Neural cell (in vitro differentiated cells): ENCODE results near the gene MN1. TPM values are rescaled to one million over a fixed set of nuclear protein-coding genes. Genes with fewer than 3 reads are reported as not detected.

Experiments used
- H2AFZ ChIP-seq: fragments of 200-600, 300-800 bp; sonication (generic), shearing (Covaris generic); 2 replicates; pipeline ENCODE4 v1.6.0; 2014; ENCODE audit warnings: low read depth, mild to moderate bottlenecking, antibody characterized with exemption, low read length, moderate library complexity
- H3F3A ChIP-seq: fragments of 200-600 bp; shearing (Covaris generic); 2 replicates; pipeline ENCODE4 v1.6.1; 2016; ENCODE audit warnings: mild to moderate bottlenecking, moderate library complexity, mixed read lengths, antibody characterized with exemption, low read length; ENCODE audit not compliant: insufficient read depth, poor library complexity, severe bottlenecking
- H3K27ac ChIP-seq: fragments of 200-600, 300-800 bp; sonication (generic), shearing (Covaris generic); 2 replicates; pipeline ENCODE4 v1.5.1; 2014; ENCODE audit warnings: mild to moderate bottlenecking, low read length, moderate library complexity
- H3K27me3 ChIP-seq: fragments of 300-800, 200-600 bp; sonication (generic), shearing (Covaris generic); 2 replicates; pipeline ENCODE4 v1.6.0; 2014; ENCODE audit warnings: mild to moderate bottlenecking, low read depth, low read length, moderate library complexity; ENCODE audit not compliant: insufficient read depth
- H3K36me3 ChIP-seq: fragments of 300-800, 200-600 bp; sonication (generic), shearing (Covaris generic); 2 replicates; pipeline ENCODE4 v1.5.1; 2014; ENCODE audit warnings: mild to moderate bottlenecking, antibody characterized with exemption, low read length, moderate library complexity; ENCODE audit not compliant: insufficient read depth
- H3K4me2 ChIP-seq: fragments of 300-800, 200-600 bp; sonication (generic), shearing (Covaris generic); 2 replicates; pipeline ENCODE4 v1.6.0; 2014; ENCODE audit warnings: mild to moderate bottlenecking, low read length
- H3K4me3 ChIP-seq: fragments of 300-800, 200-600 bp; sonication (generic), shearing (Covaris generic); 2 replicates; pipeline ENCODE4 v1.5.1; 2014; ENCODE audit warnings: mild to moderate bottlenecking, low read length, moderate library complexity
- H3K79me2 ChIP-seq: fragments of 200-600 bp; shearing (Covaris generic); replicated peaks from 2 replicates; pipeline ENCODE4 v1.6.0; 2014; ENCODE audit warnings: mild to moderate bottlenecking, low read length, moderate library complexity; ENCODE audit not compliant: insufficient read depth
- H3K9ac ChIP-seq: fragments of 300-800, 200-600 bp; sonication (generic), shearing (Covaris generic); 2 replicates; pipeline ENCODE4 v1.6.1; 2016; ENCODE audit warnings: mild to moderate bottlenecking, low read length, mixed read lengths
- H3K9me2 ChIP-seq: fragments of 200-600 bp; shearing (Covaris generic); 2 replicates; pipeline ENCODE4 v1.6.1; 2016; ENCODE audit warnings: mild to moderate bottlenecking, low read length, mixed read lengths; ENCODE audit not compliant: insufficient read depth
- H3K9me3 ChIP-seq: fragments of 200-600, 300-800 bp; sonication (generic), shearing (Covaris generic); 2 replicates; pipeline ENCODE4 v1.6.1; 2016; ENCODE audit warnings: mild to moderate bottlenecking, mixed run types, low read length, moderate library complexity, mixed read lengths
- H4K20me1 ChIP-seq: fragments of 200-600 bp; shearing (Covaris generic); 2 replicates; pipeline ENCODE4 v1.6.1; 2016; ENCODE audit warnings: mild to moderate bottlenecking, mixed run types; ENCODE audit not compliant: insufficient read depth
- EP300 ChIP-seq: fragments of 450-650 bp; conservative IDR thresholded peaks from 2 replicates; pipeline ENCODE4 v1.6.1; 2014; ENCODE audit warnings: antibody characterized with exemption, mild to moderate bottlenecking, moderate library complexity; ENCODE audit not compliant: poor library complexity, severe bottlenecking
- EZH2 ChIP-seq: fragments of 200-600, 300-800 bp; shearing (Covaris generic), sonication (generic); IDR thresholded peaks from 2 replicates; pipeline ENCODE4 v1.6.1; 2014; ENCODE audit warnings: antibody characterized with exemption, low read length, borderline replicate concordance, mild to moderate bottlenecking; ENCODE audit not compliant: insufficient read depth, poor library complexity, severe bottlenecking
- POLR2AphosphoS5 ChIP-seq: IDR thresholded peaks from 2 replicates; pipeline ENCODE4 v1.6.1; 2012
- REST ChIP-seq: IDR thresholded peaks from 2 replicates; pipeline ENCODE4 v1.6.1; 2012; ENCODE audit warnings: borderline replicate concordance
- SMC3 ChIP-seq: fragments of 450-650 bp; conservative IDR thresholded peaks from 2 replicates; pipeline ENCODE4 v1.6.1; 2014; ENCODE audit warnings: antibody characterized with exemption, mild to moderate bottlenecking, moderate library complexity; ENCODE audit not compliant: poor library complexity
- TAF1 ChIP-seq: IDR thresholded peaks from 2 replicates; pipeline ENCODE4 v1.6.1; 2012; ENCODE audit warnings: low read depth
- polyA plus RNA-seq: library from polyadenylated mRNA; depleted of rRNA; stranded (reverse); fragments of >200 nt; gene quantifications from 2 replicates; pipeline ENCODE4 v1.2.3, GENCODE V29; 2014
- TF ChIP-seq, protein P1 (sequence below): fragments of 450-650 bp; IDR thresholded peaks from 2 replicates; pipeline ENCODE4 v1.5.1; 2014; ENCODE audit warnings: antibody characterized with exemption, mild to moderate bottlenecking, moderate library complexity; ENCODE audit not compliant: poor library complexity, severe bottlenecking

MN1 gene
- polyA plus RNA-seq, 1 donor from 2014 or later: 7.3 TPM

- H3K9ac ChIP-seq: no peak overlapping the region
- H3K9me3 ChIP-seq: no peaks in the 10 kb centered on the region
- no peak overlapping the region for H3K4me2 ChIP-seq
- no peaks in the 10 kb centered on the region for H3K79me2 ChIP-seq
- peaks cover 7% of the 10 kb centered on the region for H3K36me3 ChIP-seq
- no peaks in the 10 kb centered on the region for H4K20me1 ChIP-seq
- H3K27ac ChIP-seq: no peak overlapping the region
- no peaks in the 10 kb centered on the region for H3K9me2 ChIP-seq
- H2AFZ ChIP-seq: no peak overlapping the region
- H3K4me3 ChIP-seq: no peak overlapping the region
- no peaks in the 10 kb centered on the region for H3K27me3 ChIP-seq
- no peak for TF ChIP-seq TAF1
- TF ChIP-seq, protein P1, sequence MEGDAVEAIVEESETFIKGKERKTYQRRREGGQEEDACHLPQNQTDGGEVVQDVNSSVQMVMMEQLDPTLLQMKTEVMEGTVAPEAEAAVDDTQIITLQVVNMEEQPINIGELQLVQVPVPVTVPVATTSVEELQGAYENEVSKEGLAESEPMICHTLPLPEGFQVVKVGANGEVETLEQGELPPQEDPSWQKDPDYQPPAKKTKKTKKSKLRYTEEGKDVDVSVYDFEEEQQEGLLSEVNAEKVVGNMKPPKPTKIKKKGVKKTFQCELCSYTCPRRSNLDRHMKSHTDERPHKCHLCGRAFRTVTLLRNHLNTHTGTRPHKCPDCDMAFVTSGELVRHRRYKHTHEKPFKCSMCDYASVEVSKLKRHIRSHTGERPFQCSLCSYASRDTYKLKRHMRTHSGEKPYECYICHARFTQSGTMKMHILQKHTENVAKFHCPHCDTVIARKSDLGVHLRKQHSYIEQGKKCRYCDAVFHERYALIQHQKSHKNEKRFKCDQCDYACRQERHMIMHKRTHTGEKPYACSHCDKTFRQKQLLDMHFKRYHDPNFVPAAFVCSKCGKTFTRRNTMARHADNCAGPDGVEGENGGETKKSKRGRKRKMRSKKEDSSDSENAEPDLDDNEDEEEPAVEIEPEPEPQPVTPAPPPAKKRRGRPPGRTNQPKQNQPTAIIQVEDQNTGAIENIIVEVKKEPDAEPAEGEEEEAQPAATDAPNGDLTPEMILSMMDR: no peak
- no peak for TF ChIP-seq REST
- no peaks in the 10 kb centered on the region for H3F3A ChIP-seq
These were observed 46.4 kb upstream of the MN1 start for GRCh38 chr22:27848005-27848404.

- Histone ChIP-seq H3K9me3 (no peaks in the 10 kb centered on the region), H4K20me1 (no peaks in the 10 kb centered on the region), H3K27me3 (no peaks in the 10 kb centered on the region), H3K4me3 (no peak overlapping the region), H3K36me3 (peaks cover 7% of the 10 kb centered on the region), H2AFZ (no peak overlapping the region), H3K79me2 (no peaks in the 10 kb centered on the region), H3K9ac (no peak overlapping the region), H3K27ac (no peak overlapping the region), H3K9me2 (no peaks in the 10 kb centered on the region), H3K4me2 (no peak overlapping the region), H3F3A (no peaks in the 10 kb centered on the region)
- TF ChIP-seq POLR2AphosphoS5: no peak
These were observed 45.4 kb upstream of the MN1 start for GRCh38 chr22:27846910-27847309.

DNA sequence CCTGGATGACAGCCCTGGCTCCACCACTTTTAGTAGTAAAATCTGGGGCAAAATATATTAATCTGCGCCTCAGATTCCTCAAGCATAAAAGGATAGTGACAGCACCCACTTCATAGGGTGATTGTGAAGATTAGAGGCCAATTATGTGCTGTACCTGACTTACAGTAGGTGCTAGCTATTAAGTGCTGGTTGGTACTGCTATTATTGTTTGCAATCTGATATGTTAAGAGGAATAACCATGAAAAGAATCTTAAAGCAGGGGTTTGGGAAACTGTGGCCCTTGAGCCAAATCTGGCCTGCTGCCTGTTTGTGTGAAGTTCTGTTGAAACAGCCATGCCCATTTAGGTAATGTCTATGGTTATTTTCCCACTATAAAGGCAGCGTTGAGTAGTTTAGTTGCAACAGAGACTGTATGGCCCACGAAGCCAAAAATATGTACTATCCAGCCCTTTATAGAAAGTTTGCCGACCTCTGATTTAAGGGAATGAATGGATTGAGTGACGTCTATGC lies 44.7 kb upstream of the MN1 start:
- H3K27me3 ChIP-seq: no peaks in the 10 kb centered on the region
- H3K79me2 ChIP-seq: no peaks in the 10 kb centered on the region
- no peaks in the 10 kb centered on the region for H4K20me1 ChIP-seq
- no peak overlapping the region for H2AFZ ChIP-seq
- no peak overlapping the region for H3K4me3 ChIP-seq
- H3K4me2 ChIP-seq: no peak overlapping the region
- H3K36me3 ChIP-seq: peaks cover 7% of the 10 kb centered on the region
- H3F3A ChIP-seq: no peaks in the 10 kb centered on the region
- TF ChIP-seq EZH2 (no peak), SMC3 (no peak), REST (no peak), EP300 (no peak), POLR2AphosphoS5 (no peak)
- H3K9ac ChIP-seq: no peak overlapping the region
- H3K27ac ChIP-seq: no peak overlapping the region
- no peaks in the 10 kb centered on the region for H3K9me2 ChIP-seq
- no peaks in the 10 kb centered on the region for H3K9me3 ChIP-seq
